GM12865 (cell line): ENCODE measurements around the gene MAPK13.

ENCODE experiments used
- DNase-seq: peaks from one replicate; pipeline ENCODE4 v3.0.0; 2010; ENCODE audit warnings: low read depth
- H3K4me3 ChIP-seq: 2 replicates; pipeline ENCODE4 v1.5.1; 2011; ENCODE audit warnings: mild to moderate bottlenecking, low read depth, low read length, control low read depth
- CTCF ChIP-seq: IDR thresholded peaks from 2 replicates; pipeline ENCODE4 v1.5.1; 2011; ENCODE audit warnings: low read length, control low read depth, low read depth, inconsistent platforms; ENCODE audit not compliant: insufficient read depth; ENCODE audit errors: missing control alignments

MAPK13 gene

DNA sequence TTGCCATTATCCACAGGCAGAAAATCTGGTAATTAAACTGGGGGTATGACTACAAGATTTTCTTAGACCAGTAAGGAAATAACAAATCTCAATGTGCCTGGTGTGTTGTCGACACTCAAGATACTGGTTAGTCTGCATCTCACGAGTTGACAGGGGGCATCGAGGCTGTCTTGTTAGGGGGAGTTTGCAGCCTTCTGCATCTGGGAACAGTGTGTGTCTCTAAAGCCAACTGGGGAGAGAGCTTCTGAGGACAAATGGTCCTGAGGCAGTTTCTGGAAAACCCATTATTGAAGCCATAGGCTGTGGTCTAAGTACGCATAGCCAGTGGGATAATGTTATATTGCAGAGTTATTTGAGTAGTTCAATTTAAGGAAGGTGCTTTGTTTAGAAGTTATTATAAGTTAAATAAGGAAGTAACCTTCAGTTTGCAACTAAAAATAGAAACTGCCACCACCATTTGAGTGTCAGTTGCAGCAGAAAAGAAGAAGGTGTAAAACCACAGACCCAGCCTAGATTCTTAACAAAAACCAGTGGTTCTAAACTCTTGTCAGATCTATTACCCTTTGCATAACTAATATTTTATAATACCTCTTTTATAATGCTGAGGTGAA lies 15.4 kb upstream of the MAPK13 start:
- no peak for TF ChIP-seq CTCF
- DNase-seq = peak; percentile 65
- H3K4me3 ChIP-seq = no peak overlapping the region

GRCh38 chr6:36115412-36115811 lies 14.9 kb upstream of the MAPK13 start:
- H3K4me3 ChIP-seq = no peak overlapping the region
- no peak for TF ChIP-seq CTCF
- no peak for DNase-seq

- TF ChIP-seq CTCF = no peak
- H3K4me3 ChIP-seq = no peak overlapping the region
- DNase-seq = no peak
Measured at GRCh38 chr6:36116066-36116864, 14.0 kb upstream of the MAPK13 start.

GRCh38 chr6:36116943-36117342 lies 13.4 kb upstream of the MAPK13 start:
- TF ChIP-seq CTCF = no peak
- H3K4me3 ChIP-seq = no peak overlapping the region

GRCh38 chr6:36117658-36118549 lies 12.4 kb upstream of the MAPK13 start:
- H3K4me3 ChIP-seq = no peak overlapping the region
- TF ChIP-seq CTCF = no peak
- DNase-seq = no peak

More at GRCh38 chr6:36116943-36117342, 13.4 kb upstream of the MAPK13 start:
- DNase-seq = no peak

GRCh38 chr6:36118550-36119107 lies 11.7 kb upstream of the MAPK13 start:
- DNase-seq = no peak
- no peak overlapping the region for H3K4me3 ChIP-seq
- no peak for TF ChIP-seq CTCF
